Occipital lobe (tissue), 2 donors: ENCODE results near the gene CIPC. TPM values are rescaled to one million over a fixed set of nuclear protein-coding genes. Genes with fewer than 3 reads are reported as not detected.

Source experiments
- DNase-seq: peaks from one replicate; lab custom pipeline; 2025; lab: John Stamatoyannopoulos, UW
- total RNA-seq: library from RNA; depleted of rRNA; stranded (reverse); fragments of >200 nt; gene quantifications from one replicate; pipeline ENCODE4 v1.2.3, GENCODE V29; 2014

Gene CIPC
- total RNA-seq, 1 donor from 2014 or later, result 44.5 TPM

DNA sequence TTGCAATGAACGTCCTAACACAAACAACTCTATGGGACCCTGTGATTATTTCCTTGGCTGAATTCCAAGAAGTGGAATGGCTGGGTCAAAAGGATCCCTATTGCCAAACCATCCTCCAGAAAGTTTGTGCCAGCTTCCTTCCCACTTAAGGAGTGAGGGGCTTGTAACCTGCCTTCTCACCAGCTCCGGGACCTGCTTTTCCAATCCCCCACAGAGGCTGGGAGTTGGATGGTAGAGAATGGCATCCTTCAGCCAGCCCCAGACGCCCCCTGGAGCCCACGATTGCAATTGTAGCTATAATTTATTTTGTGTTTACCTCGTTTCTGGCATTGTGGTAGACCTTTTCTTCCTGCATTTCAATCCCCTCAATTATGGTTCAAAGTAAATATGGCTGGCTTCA is 53.2 kb downstream of the CIPC start:
- DNase-seq, result no peak

DNA sequence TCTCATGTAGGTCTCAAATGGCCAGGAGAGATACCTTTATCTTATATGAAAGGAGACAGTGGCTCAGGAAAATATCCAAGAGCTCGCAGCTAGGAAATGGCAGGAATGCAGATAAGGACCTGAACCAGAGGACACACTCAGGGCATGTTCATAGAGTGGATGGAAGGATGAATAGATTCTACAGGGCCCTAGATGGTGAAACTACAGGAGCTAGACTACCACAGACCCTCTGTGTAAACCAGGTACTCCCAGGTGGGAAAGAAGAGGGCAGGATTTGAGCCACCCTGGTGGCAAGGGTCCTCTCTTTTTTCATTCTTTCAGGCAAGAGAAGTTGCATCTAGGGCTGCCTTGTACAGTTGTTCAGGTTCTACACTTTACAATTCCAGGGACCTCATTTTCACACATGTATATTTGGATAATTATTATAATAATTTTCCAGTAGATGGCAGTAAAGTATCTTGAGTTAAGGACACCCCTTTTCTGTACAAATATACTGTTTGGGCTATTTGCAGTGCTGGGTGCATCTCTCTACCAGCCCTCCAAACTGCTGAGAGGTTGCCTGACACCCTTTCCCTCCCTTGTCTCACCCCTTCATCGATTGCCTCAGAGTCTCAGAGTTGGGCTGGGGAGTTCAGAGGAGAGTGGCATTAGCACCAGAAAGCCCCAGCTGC is 54.0 kb downstream of the CIPC start:
- DNase-seq, result no peak

DNA sequence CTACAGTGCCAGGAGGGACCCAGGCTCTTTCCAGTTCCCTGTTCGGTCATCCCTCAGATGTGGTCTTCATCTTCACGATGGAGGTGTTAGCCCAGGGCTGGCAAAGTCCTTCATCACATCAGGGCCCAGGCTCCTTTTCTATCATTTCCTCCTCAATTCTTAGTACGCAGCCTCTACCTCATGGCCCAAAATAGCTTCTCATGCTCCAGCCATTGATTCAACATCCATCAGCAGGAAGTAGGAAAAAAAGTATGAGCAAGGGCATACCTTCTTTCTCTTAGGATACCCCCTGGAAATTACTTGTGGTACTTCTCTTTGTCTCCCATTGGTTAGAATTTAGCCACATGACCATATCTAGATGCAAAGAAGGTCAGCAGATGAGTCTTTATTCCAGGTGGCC is 55.7 kb downstream of the CIPC start:
- DNase-seq, result no peak

DNA sequence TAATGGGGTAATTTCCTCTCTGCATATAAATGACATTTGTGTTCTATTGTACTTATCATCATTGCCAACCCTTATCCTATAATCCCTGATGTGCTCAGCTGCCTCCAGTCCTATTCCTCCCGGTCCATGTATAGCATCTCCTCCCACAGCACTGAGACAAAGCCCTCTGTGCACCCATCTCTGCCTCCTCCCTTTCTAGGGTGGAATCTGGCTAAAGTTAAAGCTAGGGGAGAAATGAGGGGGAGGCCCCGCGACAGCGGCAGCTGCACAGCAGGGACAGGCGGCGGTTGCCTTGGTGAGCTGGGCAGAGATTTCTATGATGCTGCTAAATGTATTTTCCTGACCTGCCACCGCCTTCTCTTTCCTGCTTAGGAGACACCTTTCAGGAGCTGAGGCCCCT is 56.4 kb downstream of the CIPC start:
- peak; percentile 39 for DNase-seq

DNA sequence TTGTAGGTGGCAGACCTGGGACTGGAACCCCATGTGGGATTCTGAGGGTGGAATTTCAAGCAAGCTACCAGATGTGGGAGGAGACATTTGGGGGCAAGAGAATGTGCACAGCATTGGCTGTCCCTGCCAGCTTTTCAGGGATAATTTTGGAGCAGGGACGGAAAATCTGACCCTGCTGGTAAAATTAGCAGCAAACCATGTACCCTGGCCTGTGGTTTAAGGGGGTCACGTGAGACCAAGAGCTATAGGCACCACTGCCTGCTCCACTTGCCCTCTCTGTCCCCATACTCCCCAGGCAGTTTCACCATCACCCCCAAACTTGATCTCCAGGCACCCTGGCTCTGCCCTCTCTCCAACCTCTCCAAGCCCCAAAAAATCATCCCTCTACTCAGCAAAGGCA is 57.0 kb downstream of the CIPC start:
- DNase-seq, result no peak

DNA sequence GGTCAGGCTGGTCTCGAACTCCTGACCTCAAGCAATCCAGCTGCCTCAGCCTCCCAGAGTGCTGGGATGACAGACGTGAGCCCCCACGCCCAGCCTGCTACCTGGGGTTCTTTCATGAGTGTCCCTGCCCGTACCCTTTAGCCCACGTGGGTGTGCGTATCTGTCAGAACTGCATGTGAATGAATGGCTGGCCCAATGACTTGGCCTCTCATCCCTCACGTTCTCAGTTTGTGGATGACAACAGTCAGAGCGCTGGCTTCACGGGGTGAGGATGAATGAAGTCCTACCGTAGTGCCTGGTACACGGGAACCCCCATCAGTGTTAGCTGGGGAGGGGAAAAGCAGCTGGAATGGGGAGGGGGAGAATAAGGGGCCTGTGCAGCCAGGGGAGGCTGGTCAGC is 59.7 kb downstream of the CIPC start:
- DNase-seq, result no peak

DNA sequence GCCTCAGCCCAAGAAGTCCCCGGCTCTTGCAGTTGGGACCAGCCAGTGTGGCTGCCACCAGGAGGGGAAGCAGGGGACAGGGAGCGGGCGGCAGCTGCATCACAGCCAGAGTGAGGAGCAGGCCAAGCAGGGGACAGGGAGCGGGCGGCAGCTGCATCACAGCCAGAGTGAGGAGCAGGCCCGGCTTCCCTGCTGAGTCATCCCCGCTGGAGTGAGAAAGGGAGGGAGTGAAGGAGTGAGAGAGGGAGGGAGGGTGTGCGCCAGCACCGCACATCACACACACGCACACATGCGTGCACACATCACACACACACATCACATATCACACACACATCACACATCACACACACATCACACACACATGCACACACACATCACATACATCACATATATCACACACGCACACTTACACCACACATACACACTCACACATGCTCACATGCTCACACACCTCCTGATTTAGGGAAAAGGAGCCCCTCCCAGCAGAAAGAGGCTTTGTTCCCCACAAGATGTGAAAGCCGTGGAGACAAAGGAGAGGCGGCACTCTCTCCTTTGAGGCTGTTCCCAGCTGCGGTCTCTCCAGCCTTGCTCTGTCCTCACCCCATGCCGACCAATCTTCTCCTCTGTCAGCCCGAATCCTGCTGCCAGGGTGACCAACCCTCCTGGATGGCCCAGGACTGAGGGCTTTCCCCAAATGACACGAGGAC is 60.3 kb downstream of the CIPC start:
- DNase-seq, result peak; percentile 87

DNA sequence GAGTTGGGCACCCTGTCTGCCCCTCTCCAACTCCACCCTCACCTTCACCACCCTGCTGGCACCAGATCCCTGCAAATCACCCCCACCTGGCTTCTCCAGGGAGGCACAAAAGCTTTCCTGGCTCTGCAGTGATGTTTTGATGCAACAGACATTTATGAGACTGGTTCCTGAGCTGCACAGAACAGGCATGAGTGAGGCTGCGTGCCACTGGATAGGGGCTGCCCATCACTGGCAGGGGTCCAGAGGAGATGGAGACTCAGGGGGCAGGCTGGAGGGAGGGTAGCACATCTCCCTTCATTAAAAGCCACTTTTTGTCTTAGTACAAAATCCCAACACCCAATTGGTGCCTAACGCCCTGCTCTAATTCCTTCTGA is 60.8 kb downstream of the CIPC start:
- no peak for DNase-seq

DNA sequence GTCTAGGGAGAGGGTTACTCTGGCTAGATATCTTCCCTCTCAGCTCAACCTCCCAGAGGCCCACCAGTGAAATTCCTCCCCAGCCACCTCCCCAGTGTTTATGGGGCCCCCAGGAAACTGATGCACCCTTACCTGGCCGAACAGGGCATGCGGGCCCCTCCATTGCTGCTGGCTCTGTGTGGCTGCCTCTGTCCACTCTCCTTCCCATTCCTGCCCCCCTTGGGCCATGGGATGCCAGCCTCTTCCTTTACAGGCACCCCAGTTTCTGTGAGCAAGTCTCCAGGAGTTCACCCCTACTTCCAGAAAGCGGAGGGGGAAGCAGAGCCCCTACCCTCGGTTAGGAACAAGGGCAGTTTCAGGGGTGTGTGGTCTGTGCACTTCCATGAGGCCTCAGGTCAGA is 63.0 kb downstream of the CIPC start:
- DNase-seq, result no peak

Other genes with a start within 250 kb of the CIPC start
- gene IRF2BPL, start 69.5 kb upstream of the CIPC start, total RNA-seq, result 72.7 TPM
- 12.0 TPM for gene ZDHHC22, start 43.5 kb downstream of the CIPC start, total RNA-seq
- 10.8 TPM for gene TMEM63C, start 83.5 kb downstream of the CIPC start, total RNA-seq
- 4.1 TPM for gene NGB, start 172.9 kb downstream of the CIPC start, total RNA-seq
- 11.5 TPM for gene POMT2, start 222.6 kb downstream of the CIPC start, total RNA-seq
- 6.7 TPM for gene GSTZ1, start 222.8 kb downstream of the CIPC start, total RNA-seq